Measurements from ENCODE around the gene TOM1.

TOM1 gene

GRCh38 chr22:35342390-35342789, 42.7 kb downstream of the TOM1 start:
- Histone ChIP-seq H3F3A (ENCODE audit: low read depth) (no peaks in the 10 kb centered on the region), H3K4me1 (ENCODE audit: insufficient read depth, low read length, poor library complexity, severe bottlenecking) (peaks cover 11% of the 10 kb centered on the region), H3K9ac (ENCODE audit: low read depth, low read length, poor library complexity, severe bottlenecking) (no peak overlapping the region), H2AFZ (ENCODE audit: low read length) (no peak overlapping the region), H3K79me2 (ENCODE audit: insufficient read depth, low read length) (no peaks in the 10 kb centered on the region), H3K36me3 (ENCODE audit: insufficient read depth, low read length) (peaks cover 10% of the 10 kb centered on the region; the same call in 1 of the 2 replicates), H3K27me3 (ENCODE audit: insufficient read depth, low read length, poor library complexity, severe bottlenecking) (no peaks in the 10 kb centered on the region), H3K9me2 (replicated peaks; ENCODE audit: low read depth, low read length) (no peaks in the 10 kb centered on the region), H3K4me2 (ENCODE audit: low read depth, low read length, poor library complexity, severe bottlenecking) (no peak overlapping the region), H4K20me1 (ENCODE audit: insufficient read depth, low read length, poor library complexity, severe bottlenecking) (no peaks in the 10 kb centered on the region), H3K4me3 (ENCODE audit: low read length, poor library complexity, severe bottlenecking) (no peak overlapping the region), H3K9me3 (ENCODE audit: insufficient read depth, low read depth, low read length) (no peaks in the 10 kb centered on the region)
- TF ChIP-seq EZH2phosphoT487 (IDR thresholded peaks at IDR 0.05; ENCODE audit: borderline replicate concordance): no peak
- TF ChIP-seq, protein P1, sequence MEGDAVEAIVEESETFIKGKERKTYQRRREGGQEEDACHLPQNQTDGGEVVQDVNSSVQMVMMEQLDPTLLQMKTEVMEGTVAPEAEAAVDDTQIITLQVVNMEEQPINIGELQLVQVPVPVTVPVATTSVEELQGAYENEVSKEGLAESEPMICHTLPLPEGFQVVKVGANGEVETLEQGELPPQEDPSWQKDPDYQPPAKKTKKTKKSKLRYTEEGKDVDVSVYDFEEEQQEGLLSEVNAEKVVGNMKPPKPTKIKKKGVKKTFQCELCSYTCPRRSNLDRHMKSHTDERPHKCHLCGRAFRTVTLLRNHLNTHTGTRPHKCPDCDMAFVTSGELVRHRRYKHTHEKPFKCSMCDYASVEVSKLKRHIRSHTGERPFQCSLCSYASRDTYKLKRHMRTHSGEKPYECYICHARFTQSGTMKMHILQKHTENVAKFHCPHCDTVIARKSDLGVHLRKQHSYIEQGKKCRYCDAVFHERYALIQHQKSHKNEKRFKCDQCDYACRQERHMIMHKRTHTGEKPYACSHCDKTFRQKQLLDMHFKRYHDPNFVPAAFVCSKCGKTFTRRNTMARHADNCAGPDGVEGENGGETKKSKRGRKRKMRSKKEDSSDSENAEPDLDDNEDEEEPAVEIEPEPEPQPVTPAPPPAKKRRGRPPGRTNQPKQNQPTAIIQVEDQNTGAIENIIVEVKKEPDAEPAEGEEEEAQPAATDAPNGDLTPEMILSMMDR (conservative IDR thresholded peaks at IDR 0.05; ENCODE audit: low read length): no peak

GRCh38 chr22:35343664-35344550, 44.2 kb downstream of the TOM1 start:
- Histone ChIP-seq H3K9me3 (ENCODE audit: insufficient read depth, low read depth, low read length) (no peaks in the 10 kb centered on the region), H3K4me3 (ENCODE audit: low read length, poor library complexity, severe bottlenecking) (no peak overlapping the region), H3K4me2 (ENCODE audit: low read depth, low read length, poor library complexity, severe bottlenecking) (no peak overlapping the region), H4K20me1 (ENCODE audit: insufficient read depth, low read length, poor library complexity, severe bottlenecking) (no peaks in the 10 kb centered on the region), H3F3A (ENCODE audit: low read depth) (no peaks in the 10 kb centered on the region), H3K36me3 (ENCODE audit: insufficient read depth, low read length) (peaks cover 10% of the 10 kb centered on the region; the same call in 1 of the 2 replicates), H3K27me3 (ENCODE audit: insufficient read depth, low read length, poor library complexity, severe bottlenecking) (no peaks in the 10 kb centered on the region), H3K9me2 (replicated peaks; ENCODE audit: low read depth, low read length) (no peaks in the 10 kb centered on the region), H2AFZ (ENCODE audit: low read length) (no peak overlapping the region), H3K9ac (ENCODE audit: low read depth, low read length, poor library complexity, severe bottlenecking) (no peak overlapping the region), H3K79me2 (ENCODE audit: insufficient read depth, low read length) (no peaks in the 10 kb centered on the region), H3K4me1 (ENCODE audit: insufficient read depth, low read length, poor library complexity, severe bottlenecking) (no peaks in the 10 kb centered on the region)
- TF ChIP-seq EZH2phosphoT487 (IDR thresholded peaks at IDR 0.05; ENCODE audit: borderline replicate concordance): no peak
- TF ChIP-seq, protein P1 (conservative IDR thresholded peaks at IDR 0.05; ENCODE audit: low read length): no peak

DNA sequence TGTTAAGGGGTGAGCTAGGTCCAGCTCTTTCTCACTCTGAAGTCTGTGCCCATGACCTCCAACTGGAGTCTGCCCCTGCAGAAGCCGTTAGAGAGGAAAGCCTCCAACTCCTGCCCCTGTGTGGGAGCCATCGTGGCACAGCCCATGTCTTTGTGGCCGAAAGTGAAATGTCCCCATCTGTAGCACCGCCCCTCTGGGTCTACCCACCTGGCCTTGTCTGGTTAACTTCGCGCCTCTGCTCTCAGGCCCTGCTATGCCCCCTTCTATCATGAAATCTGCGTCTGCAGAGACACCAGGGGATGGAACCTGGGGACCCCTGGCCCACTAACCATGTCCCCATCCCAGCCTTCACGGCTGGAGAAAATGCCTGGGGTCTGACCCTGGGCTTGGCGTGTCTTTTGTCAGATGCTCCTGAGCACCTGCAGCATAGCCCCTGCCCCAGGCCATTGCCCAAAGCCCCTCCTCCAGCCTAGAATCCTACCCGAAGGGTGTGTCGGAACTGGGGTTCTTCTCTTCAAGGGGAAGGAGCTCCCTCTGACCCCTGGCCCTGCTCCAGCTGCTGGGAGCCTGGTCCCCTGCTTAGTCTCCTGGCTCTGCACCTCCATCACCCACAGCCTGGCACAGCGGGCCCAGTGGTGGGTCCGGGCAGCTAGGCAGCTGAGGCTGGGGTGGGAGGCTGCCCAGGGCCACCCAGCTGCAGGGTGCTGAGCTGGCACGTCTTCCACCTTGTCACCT, 45.4 kb downstream of the TOM1 start:
- Histone ChIP-seq H3K9ac (ENCODE audit: low read depth, low read length, poor library complexity, severe bottlenecking) (no peak overlapping the region), H3K36me3 (ENCODE audit: insufficient read depth, low read length) (peaks cover 10% of the 10 kb centered on the region; the same call in 1 of the 2 replicates), H3K27me3 (ENCODE audit: insufficient read depth, low read length, poor library complexity, severe bottlenecking) (no peaks in the 10 kb centered on the region), H3F3A (ENCODE audit: low read depth) (no peaks in the 10 kb centered on the region), H3K9me3 (ENCODE audit: insufficient read depth, low read depth, low read length) (no peaks in the 10 kb centered on the region), H3K79me2 (ENCODE audit: insufficient read depth, low read length) (no peaks in the 10 kb centered on the region), H3K4me2 (ENCODE audit: low read depth, low read length, poor library complexity, severe bottlenecking) (no peak overlapping the region), H2AFZ (ENCODE audit: low read length) (no peak overlapping the region), H4K20me1 (ENCODE audit: insufficient read depth, low read length, poor library complexity, severe bottlenecking) (no peaks in the 10 kb centered on the region), H3K9me2 (replicated peaks; ENCODE audit: low read depth, low read length) (no peaks in the 10 kb centered on the region), H3K4me3 (ENCODE audit: low read length, poor library complexity, severe bottlenecking) (no peak overlapping the region), H3K4me1 (ENCODE audit: insufficient read depth, low read length, poor library complexity, severe bottlenecking) (no peaks in the 10 kb centered on the region)
- TF ChIP-seq EZH2phosphoT487 (IDR thresholded peaks at IDR 0.05; ENCODE audit: borderline replicate concordance): no peak
- TF ChIP-seq, protein P1 (conservative IDR thresholded peaks at IDR 0.05; ENCODE audit: low read length): no peak
